H9 (cell line): ENCODE measurements around the gene SIX3. TPM values are rescaled to one million over a fixed set of nuclear protein-coding genes. Genes with fewer than 3 reads are reported as not detected.

Experiments used
- DNase-seq: peaks from one replicate; pipeline ENCODE4 v3.0.0-alpha.2; 2017
- H2AFZ ChIP-seq: one replicate; pipeline ENCODE4 v1.6.1; 2013; ENCODE audit warnings: mild to moderate bottlenecking, low read length, control low read depth, moderate library complexity
- H2AK5ac ChIP-seq: 2 replicates; pipeline ENCODE4 v1.6.1; 2013; ENCODE audit warnings: low read length, control low read depth, mixed read lengths; ENCODE audit not compliant: insufficient read length
- H2BK120ac ChIP-seq: one replicate; pipeline ENCODE4 v1.6.1; 2013; ENCODE audit warnings: low read depth, mild to moderate bottlenecking, low read length, control low read depth, inconsistent platforms; ENCODE audit not compliant: poor library complexity, severe bottlenecking
- H2BK12ac ChIP-seq: 2 replicates; pipeline ENCODE4 v1.6.1; 2013; ENCODE audit warnings: low read length, control low read depth, mixed read lengths, low read depth; ENCODE audit not compliant: insufficient read length
- H2BK15ac ChIP-seq: 2 replicates; pipeline ENCODE4 v1.6.1; 2013; ENCODE audit warnings: low read depth, low read length, control low read depth
- H2BK20ac ChIP-seq: one replicate; pipeline ENCODE4 v1.6.1; 2013; ENCODE audit warnings: low read depth, mild to moderate bottlenecking, low read length, control low read depth, inconsistent platforms; ENCODE audit not compliant: poor library complexity, severe bottlenecking
- H2BK5ac ChIP-seq: 2 replicates; pipeline ENCODE4 v1.6.1; 2013; ENCODE audit warnings: low read length, control low read depth, mixed read lengths; ENCODE audit not compliant: insufficient read length
- H3K14ac ChIP-seq: 2 replicates; pipeline ENCODE4 v1.6.1; 2013; ENCODE audit warnings: low read length, control low read depth; ENCODE audit not compliant: insufficient read depth
- H3K18ac ChIP-seq: 2 replicates; pipeline ENCODE4 v1.6.1; 2013; ENCODE audit warnings: low read depth, mild to moderate bottlenecking, mixed read lengths, low read length, control low read depth; ENCODE audit not compliant: insufficient read length
- H3K23ac ChIP-seq: 2 replicates; pipeline ENCODE4 v1.6.1; 2013; ENCODE audit warnings: low read length, control low read depth, mixed read lengths, low read depth; ENCODE audit not compliant: insufficient read length
- H3K23me2 ChIP-seq: 2 replicates; pipeline ENCODE4 v1.6.1; 2013; ENCODE audit warnings: low read depth, mild to moderate bottlenecking, mixed read lengths, low read length, control low read depth; ENCODE audit not compliant: insufficient read length, poor library complexity, severe bottlenecking
- H3K27ac ChIP-seq: 2 replicates; pipeline ENCODE4 v1.5.1; 2013; ENCODE audit warnings: low read length, control low read depth, mixed read lengths, low read depth; ENCODE audit not compliant: insufficient read length
- H3K27me3 ChIP-seq: 2 replicates; pipeline ENCODE4 v1.6.1; 2013; ENCODE audit warnings: low read length, control low read depth, inconsistent platforms; ENCODE audit not compliant: insufficient read depth
- H3K4ac ChIP-seq: 2 replicates; pipeline ENCODE4 v1.6.1; 2013; ENCODE audit warnings: low read depth, mild to moderate bottlenecking, control low read depth, inconsistent platforms, low read length, moderate library complexity
- H3K4me1 ChIP-seq: 2 replicates; pipeline ENCODE4 v1.6.1; 2013; ENCODE audit warnings: low read length, control low read depth, inconsistent platforms; ENCODE audit not compliant: insufficient read depth
- H3K4me2 ChIP-seq: 2 replicates; pipeline ENCODE4 v1.6.1; 2013; ENCODE audit warnings: low read length, control low read depth, mixed read lengths; ENCODE audit not compliant: insufficient read length, insufficient read depth
- H3K56ac ChIP-seq: 2 replicates; pipeline ENCODE4 v1.6.1; 2013; ENCODE audit warnings: low read depth, mild to moderate bottlenecking, mixed read lengths, low read length, control low read depth; ENCODE audit not compliant: insufficient read length
- H3K79me1 ChIP-seq: 2 replicates; pipeline ENCODE4 v1.6.1; 2013; ENCODE audit warnings: low read depth, mild to moderate bottlenecking, moderate library complexity, low read length, control low read depth, inconsistent platforms; ENCODE audit not compliant: insufficient read depth, poor library complexity, severe bottlenecking
- H3K79me2 ChIP-seq: 2 replicates; pipeline ENCODE4 v1.6.1; 2013; ENCODE audit warnings: low read length, control low read depth, inconsistent platforms; ENCODE audit not compliant: insufficient read depth
- H3K9ac ChIP-seq: 2 replicates; pipeline ENCODE4 v1.6.1; 2013; ENCODE audit warnings: low read length, control low read depth, mixed read lengths; ENCODE audit not compliant: insufficient read length; ENCODE audit errors: extremely low read depth
- H3K9me3 ChIP-seq: one replicate; pipeline ENCODE4 v1.6.1; 2013; ENCODE audit warnings: low read depth, low read length, inconsistent platforms; ENCODE audit not compliant: control insufficient read depth
- H3T11ph ChIP-seq: one replicate; pipeline ENCODE4 v1.6.1; 2013; ENCODE audit warnings: mild to moderate bottlenecking, low read length, control low read depth, inconsistent platforms
- H4K20me1 ChIP-seq: one replicate; pipeline ENCODE4 v1.6.1; 2013; ENCODE audit not compliant: control insufficient read depth, insufficient read length, insufficient read depth
- H4K5ac ChIP-seq: 2 replicates; pipeline ENCODE4 v1.6.1; 2013; ENCODE audit warnings: low read depth, mild to moderate bottlenecking, mixed read lengths, low read length, control low read depth; ENCODE audit not compliant: insufficient read length
- H4K8ac ChIP-seq: replicated peaks from 2 replicates; pipeline ENCODE4 v1.6.1; 2013; ENCODE audit warnings: low read length, control low read depth, mixed read lengths, low read depth; ENCODE audit not compliant: insufficient read length
- H4K91ac ChIP-seq: 2 replicates; pipeline ENCODE4 v1.6.1; 2013; ENCODE audit warnings: low read depth, mild to moderate bottlenecking, moderate library complexity, mixed read lengths, low read length, control low read depth; ENCODE audit not compliant: insufficient read length
- H3K27ac Mint-ChIP-seq, 3 experiments: 2 replicates in 2 of 3; 3 replicates in 1 of 3; pipeline ENCODE4 v1.8.0; 2020 to 2021; ENCODE audit warnings: mixed read lengths in 3 of 3, mild to moderate bottlenecking in 1 of 3, moderate library complexity in 1 of 3
- H3K27me3 Mint-ChIP-seq: 2 replicates; pipeline ENCODE4 v1.8.0; 2021; ENCODE audit warnings: low read depth, mild to moderate bottlenecking, moderate library complexity, mixed read lengths
- H3K36me3 Mint-ChIP-seq, 3 experiments: 2 replicates in 2 of 3; 3 replicates in 1 of 3; pipeline ENCODE4 v1.8.0; 2020 to 2021; ENCODE audit warnings: low read depth in 3 of 3, mixed read lengths in 3 of 3; ENCODE audit not compliant: insufficient read depth in 1 of 3
- H3K4me1 Mint-ChIP-seq, 2 experiments: 2 replicates each; pipeline ENCODE4 v1.8.0; 2020; ENCODE audit warnings: mixed read lengths in 2 of 2
- H3K4me3 Mint-ChIP-seq, 2 experiments: 2 replicates in 1 of 2; 3 replicates in 1 of 2; pipeline ENCODE4 v1.8.0; 2020 to 2021; ENCODE audit warnings: mild to moderate bottlenecking in 2 of 2, mixed read lengths in 2 of 2, moderate library complexity in 1 of 2
- H3K9me3 Mint-ChIP-seq, 2 experiments: 2 replicates in 1 of 2; 3 replicates in 1 of 2; pipeline ENCODE4 v1.8.0; 2020; ENCODE audit warnings: mild to moderate bottlenecking in 2 of 2, mixed read lengths in 2 of 2, moderate library complexity in 1 of 2
- CTCF ChIP-seq: fragments of 200-600 bp; sonication (generic); conservative IDR thresholded peaks from 3 replicates; pipeline ENCODE4 v1.8.0; 2021; ENCODE audit warnings: antibody characterized with exemption, mild to moderate bottlenecking
- WGBS: extraction: QIAGEN DNeasy Blood & Tissue Kit; methylation state at CpG from one replicate; pipeline ENCODE4 v1.1.7; 2013; ENCODE audit warnings: missing lambda C conversion rate, low lambda C conversion rate, mixed read lengths; ENCODE audit not compliant: insufficient read length; ENCODE audit errors: extremely low coverage; 5-methylcytosine and 5-hydroxymethylcytosine counted together
- total RNA-seq: library from RNA; stranded (reverse); gene quantifications from 2 replicates; pipeline ENCODE4 v1.2.1, GENCODE V29; 2021

The SIX3 gene
- total RNA-seq, 1 experiment from 2014 or later: 0.55 TPM

GRCh38 chr2:44981714-44982108, 40.2 kb downstream of the SIX3 start:
- no peak overlapping the region for H3K14ac ChIP-seq
- H3K4me1 ChIP-seq: peaks cover 2% of the 10 kb centered on the region; the same call in 1 of the 2 replicates
- no peaks in the 10 kb centered on the region for H3K23me2 ChIP-seq
- TF ChIP-seq CTCF: peak; percentile 95
- no peak overlapping the region for H2AK5ac ChIP-seq
- H2BK5ac ChIP-seq: no peak overlapping the region
- H4K20me1 ChIP-seq: no peaks in the 10 kb centered on the region
- no peak overlapping the region for H2BK12ac ChIP-seq
- no peak overlapping the region for H3K9ac ChIP-seq
- no peaks in the 10 kb centered on the region for H3K79me2 ChIP-seq
- no peak overlapping the region for H2AFZ ChIP-seq
- H3K56ac ChIP-seq: no peak overlapping the region
- no peak overlapping the region for H3T11ph ChIP-seq
- Mint-ChIP-seq H3K9me3 (no peaks in the 10 kb centered on the region), H3K4me1 (peaks cover 17 to 34% of the 10 kb centered on the region in 2 experiments), H3K27me3 (peaks cover 9% of the 10 kb centered on the region), H3K27ac (no peak overlapping the region), H3K36me3 (no peaks in the 10 kb centered on the region), H3K4me3 (no peak overlapping the region)
- H3K9me3 ChIP-seq: no peaks in the 10 kb centered on the region
- H2BK15ac ChIP-seq: no peak overlapping the region
- no peak overlapping the region for H3K23ac ChIP-seq
- H4K5ac ChIP-seq: no peak overlapping the region
- no peak overlapping the region for H4K91ac ChIP-seq
- H3K4me2 ChIP-seq: no peak overlapping the region
- H2BK120ac ChIP-seq: no peak overlapping the region
- H4K8ac ChIP-seq: no peak overlapping the region
- H3K27me3 ChIP-seq: no peaks in the 10 kb centered on the region
- no CpG with 5 or more reads among the region's 14 CpGs for WGBS
- H3K79me1 ChIP-seq: no peaks in the 10 kb centered on the region
- H3K27ac ChIP-seq: no peak overlapping the region
- H3K18ac ChIP-seq: no peak overlapping the region
- peak; percentile 76 for DNase-seq
- no peak overlapping the region for H2BK20ac ChIP-seq
- no peak overlapping the region for H3K4ac ChIP-seq
